B cell (primary cell): Measurements from ENCODE around the gene DLG2. TPM values are rescaled to one million over a fixed set of nuclear protein-coding genes. Genes with fewer than 3 reads are reported as not detected.

Source experiments
- ATAC-seq: fragments of 200-7000 bp; cut with Tn5 transposase; one replicate; pipeline ENCODE4 v1.10.0; 2021; ENCODE audit warnings: low read depth, mild to moderate bottlenecking, moderate number of reproducible peaks, moderate library complexity
- CTCF ChIA-PET: fragments of 350-600 bp; sonication (Branson Sonifier 250); formaldehyde crosslinking; loops from one replicate; lab custom pipeline; 2021; ENCODE audit warnings: antibody characterized with exemption, inconsistent platforms; lab: Charles Lee
- POLR2A ChIA-PET: fragments of 350-600 bp; sonication (Branson Sonifier 250); formaldehyde crosslinking; loops from one replicate; lab custom pipeline; 2021; ENCODE audit warnings: antibody characterized with exemption; lab: Charles Lee
- DNase-seq: peaks from one replicate; pipeline ENCODE4 v3.0.0; 2013
- H2AFZ ChIP-seq: 2 replicates; pipeline ENCODE4 v1.6.1; 2012; ENCODE audit warnings: mild to moderate bottlenecking, low read depth, low read length; ENCODE audit not compliant: insufficient read depth, poor library complexity, severe bottlenecking
- H3K27ac ChIP-seq, 2 donors: 1 replicate in 1 of 2; 2 replicates in 1 of 2; pipeline ENCODE4 v1.5.1; 2012 to 2013; ENCODE audit warnings: low read length in 2 of 2, mild to moderate bottlenecking in 2 of 2, moderate library complexity in 1 of 2
- H3K27me3 ChIP-seq, 4 experiments: fragments of 200-600 bp in 1 of 4; sonication (generic) in 1 of 4; replicated peaks in 1 of 4; 1 replicate in 2 of 4; 2 replicates in 2 of 4; pipeline versions ENCODE4 v1.6.1 to v1.7.0; 2013 to 2016; ENCODE audit warnings: low read length in 3 of 4, mild to moderate bottlenecking in 2 of 4, mixed read lengths in 1 of 4, moderate library complexity in 1 of 4; ENCODE audit not compliant: insufficient read depth in 4 of 4, control insufficient read depth in 3 of 4; ENCODE audit errors: control extremely low read depth in 1 of 4
- H3K36me3 ChIP-seq, 2 experiments: replicated peaks in 1 of 2; 1 replicate in 1 of 2; 2 replicates in 1 of 2; pipeline versions ENCODE4 v1.6.1 to v1.7.1; 2013; ENCODE audit warnings: low read length in 1 of 2; ENCODE audit not compliant: insufficient read depth in 2 of 2, control insufficient read depth in 1 of 2; ENCODE audit errors: control extremely low read depth in 1 of 2, extremely low read depth in 1 of 2
- H3K4me1 ChIP-seq, 2 donors: fragments of 200-600 bp in 1 of 2; sonication (generic) in 1 of 2; 1 replicate in 1 of 2; 2 replicates in 1 of 2; pipeline versions ENCODE4 v1.5.1 to v1.6.1; 2013 to 2017; ENCODE audit warnings: low read length in 2 of 2; ENCODE audit not compliant: control insufficient read depth in 2 of 2, insufficient read depth in 2 of 2
- H3K4me2 ChIP-seq: replicated peaks from 2 replicates; pipeline ENCODE3; 2012; ENCODE audit warnings: mild to moderate bottlenecking, low read depth, low read length; ENCODE audit not compliant: poor library complexity, severe bottlenecking
- H3K4me3 ChIP-seq, 5 experiments: fragments of 200-600 bp in 1 of 5; sonication (generic) in 1 of 5; 1 replicate in 3 of 5; 2 replicates in 2 of 5; pipeline versions ENCODE4 v1.5.1 to v1.7.0; 2011 to 2016; ENCODE audit warnings: low read length in 4 of 5, mild to moderate bottlenecking in 4 of 5, low read depth in 2 of 5, control low read depth in 1 of 5, moderate library complexity in 1 of 5; ENCODE audit not compliant: insufficient read depth in 1 of 5; ENCODE audit errors: control extremely low read depth in 1 of 5, extremely low read depth in 1 of 5
- H3K79me2 ChIP-seq: fragments of 200-600 bp; sonication (generic); one replicate; pipeline ENCODE4 v1.6.0; 2016; ENCODE audit warnings: low read length; ENCODE audit not compliant: control insufficient read depth, insufficient read depth
- H3K9ac ChIP-seq: fragments of 200-600 bp; sonication (generic); 2 replicates; pipeline ENCODE4 v1.6.1; 2017; ENCODE audit warnings: mild to moderate bottlenecking, low read length, moderate library complexity
- H3K9me3 ChIP-seq, 3 donors: one replicate each; pipeline versions ENCODE4 v1.6.1 to v1.7.1; 2013; ENCODE audit warnings: low read length in 2 of 3; ENCODE audit not compliant: control insufficient read depth in 2 of 3, insufficient read depth in 1 of 3; ENCODE audit errors: control extremely low read depth in 1 of 3
- H4K20me1 ChIP-seq: 2 replicates; pipeline ENCODE4 v1.6.0; 2012; ENCODE audit warnings: mild to moderate bottlenecking, low read length; ENCODE audit not compliant: insufficient read depth, control insufficient read depth, poor library complexity, severe bottlenecking
- H3K27ac Mint-ChIP-seq: one replicate; pipeline ENCODE4 v1.8.0; 2021; ENCODE audit warnings: mixed read lengths
- H3K27me3 Mint-ChIP-seq: one replicate; pipeline ENCODE4 v1.8.0; 2021; ENCODE audit warnings: mixed read lengths
- H3K4me1 Mint-ChIP-seq: one replicate; pipeline ENCODE4 v1.8.0; 2021; ENCODE audit warnings: mixed read lengths
- H3K4me3 Mint-ChIP-seq: one replicate; pipeline ENCODE4 v1.8.0; 2021; ENCODE audit warnings: mixed read lengths
- H3K9me3 Mint-ChIP-seq: one replicate; pipeline ENCODE4 v1.8.0; 2022; ENCODE audit warnings: mixed read lengths; ENCODE audit not compliant: insufficient read depth
- EZH2 ChIP-seq: IDR thresholded peaks from 2 replicates; pipeline ENCODE4 v1.6.1; 2012; ENCODE audit warnings: borderline replicate concordance, low read depth, mild to moderate bottlenecking, moderate library complexity, low read length; ENCODE audit not compliant: insufficient read depth, poor library complexity, severe bottlenecking
- WGBS: methylation state at CpG from one replicate; pipeline ENCODE4 v1.1.5; 2013; ENCODE audit warnings: missing lambda C conversion rate; ENCODE audit not compliant: insufficient coverage; 5-methylcytosine and 5-hydroxymethylcytosine counted together
- intact Hi-C: fragments of 100-400 bp; cut with micrococcal nuclease; formaldehyde crosslinking; loops from one replicate; pipeline ENCODE4 v1.10.0; 2022
- polyA plus RNA-seq: library from polyadenylated mRNA; depleted of rRNA; stranded (reverse); fragments of >200 nt; gene quantifications from 2 replicates; pipeline ENCODE4 v1.2.3, GENCODE V29; 2012
- total RNA-seq, 2 donors: library from RNA; stranded (reverse); fragments of 120-200 nt in 1 of 2; gene quantifications; 1 replicate in 1 of 2; 2 replicates in 1 of 2; pipeline versions ENCODE4 v1.2.3 to v1.2.4, GENCODE V29; 2013 to 2022
- TF ChIP-seq, protein P1 (sequence below): fragments of 200-600 bp; IDR thresholded peaks from one replicate; pipeline ENCODE4 v1.8.0; 2022; ENCODE audit warnings: antibody characterized with exemption, mild to moderate bottlenecking

The DLG2 gene
- total and polyA plus RNA-seq, 2 donors (not counting 1 experiment from before 2014, with no cell fraction given), result 0.54 to 5.4 TPM

DNA sequence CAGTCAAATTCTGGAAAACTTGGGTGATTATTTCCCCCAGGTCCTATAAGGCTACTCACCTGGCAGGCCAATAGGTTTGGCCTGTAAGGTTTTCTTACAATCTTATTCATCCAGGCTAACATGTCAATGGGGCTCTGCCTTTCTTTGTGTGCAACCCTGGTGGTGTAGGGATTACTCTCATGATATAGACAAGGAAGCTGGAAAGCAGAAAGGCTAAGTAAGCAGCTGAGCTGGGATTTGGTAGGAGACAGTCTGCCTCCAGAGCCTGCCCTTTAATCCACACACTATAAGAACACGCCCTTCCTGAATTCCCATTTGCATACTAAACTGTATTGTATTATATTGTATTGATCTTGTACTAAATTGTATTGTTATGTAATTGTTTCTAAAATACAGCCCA is 1967.7 kb downstream of the DLG2 start:
- no peak for TF ChIP-seq EZH2
- H3K9me3 ChIP-seq, result no peaks in the 10 kb centered on the region
- POLR2A ChIA-PET, result no interaction called here
- no peaks in the 10 kb centered on the region for H3K4me1 ChIP-seq
- intact Hi-C loops, result no loop called here
- WGBS, result no CpG with 5 or more reads among the region's 1 CpG
- H3K4me3 ChIP-seq, result no peak overlapping the region
- H3K9ac ChIP-seq, result no peak overlapping the region
- peaks cover 0 to 7% (median 1%) of the 10 kb centered on the region in 4 experiments for H3K27me3 ChIP-seq
- Mint-ChIP-seq H3K9me3 (no peaks in the 10 kb centered on the region), H3K4me3 (no peak overlapping the region), H3K27ac (no peak overlapping the region), H3K4me1 (no peaks in the 10 kb centered on the region), H3K27me3 (peaks cover 19% of the 10 kb centered on the region)
- no peak overlapping the region for H3K4me2 ChIP-seq
- H3K36me3 ChIP-seq, result no peaks in the 10 kb centered on the region
- CTCF ChIA-PET, result interaction anchor here (1.6 kb wide), 1 partner anchor 12 kb away, joined by 3 read pairs; no protein-coding TSS in a partner anchor
- H3K79me2 ChIP-seq, result no peaks in the 10 kb centered on the region
- H3K27ac ChIP-seq, result no peak overlapping the region
- ATAC-seq (no peak), DNase-seq (no peak)
- no peak overlapping the region for H2AFZ ChIP-seq
- H4K20me1 ChIP-seq, result no peaks in the 10 kb centered on the region

- TF ChIP-seq, protein P1, sequence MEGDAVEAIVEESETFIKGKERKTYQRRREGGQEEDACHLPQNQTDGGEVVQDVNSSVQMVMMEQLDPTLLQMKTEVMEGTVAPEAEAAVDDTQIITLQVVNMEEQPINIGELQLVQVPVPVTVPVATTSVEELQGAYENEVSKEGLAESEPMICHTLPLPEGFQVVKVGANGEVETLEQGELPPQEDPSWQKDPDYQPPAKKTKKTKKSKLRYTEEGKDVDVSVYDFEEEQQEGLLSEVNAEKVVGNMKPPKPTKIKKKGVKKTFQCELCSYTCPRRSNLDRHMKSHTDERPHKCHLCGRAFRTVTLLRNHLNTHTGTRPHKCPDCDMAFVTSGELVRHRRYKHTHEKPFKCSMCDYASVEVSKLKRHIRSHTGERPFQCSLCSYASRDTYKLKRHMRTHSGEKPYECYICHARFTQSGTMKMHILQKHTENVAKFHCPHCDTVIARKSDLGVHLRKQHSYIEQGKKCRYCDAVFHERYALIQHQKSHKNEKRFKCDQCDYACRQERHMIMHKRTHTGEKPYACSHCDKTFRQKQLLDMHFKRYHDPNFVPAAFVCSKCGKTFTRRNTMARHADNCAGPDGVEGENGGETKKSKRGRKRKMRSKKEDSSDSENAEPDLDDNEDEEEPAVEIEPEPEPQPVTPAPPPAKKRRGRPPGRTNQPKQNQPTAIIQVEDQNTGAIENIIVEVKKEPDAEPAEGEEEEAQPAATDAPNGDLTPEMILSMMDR, result no peak
- ChIA-PET CTCF (no interaction called here), POLR2A (no interaction called here)
- H3K79me2 ChIP-seq, result no peaks in the 10 kb centered on the region
- no peaks in the 10 kb centered on the region for H3K36me3 ChIP-seq
- no peaks in the 10 kb centered on the region for H3K9me3 Mint-ChIP-seq
- H3K9me3 ChIP-seq, result no peaks in the 10 kb centered on the region
- no peaks in the 10 kb centered on the region for H3K4me1 Mint-ChIP-seq
- no peaks in the 10 kb centered on the region for H3K27me3 ChIP-seq
- intact Hi-C loops, result no loop called here
- H4K20me1 ChIP-seq, result no peaks in the 10 kb centered on the region
- ATAC-seq (no peak), DNase-seq (no peak)
- no peak overlapping the region for H3K4me3 ChIP-seq
- 78% methylated on average over 3 of the region's 4 CpGs for WGBS
- peaks cover 20% of the 10 kb centered on the region for H3K27me3 Mint-ChIP-seq
- no peak overlapping the region for H2AFZ ChIP-seq
- no peak overlapping the region for H3K9ac ChIP-seq
- H3K4me3 Mint-ChIP-seq, result no peak overlapping the region
- no peak overlapping the region for H3K27ac ChIP-seq
- no peak overlapping the region for H3K4me2 ChIP-seq
- no peaks in the 10 kb centered on the region for H3K4me1 ChIP-seq
- no peak overlapping the region for H3K27ac Mint-ChIP-seq
Observed at GRCh38 chr11:83656796-83657330, 1970.3 kb downstream of the DLG2 start.
